Smooth muscle cell (in vitro differentiated cells): ENCODE results near the gene QRICH1. TPM values are rescaled to one million over a fixed set of nuclear protein-coding genes. Genes with fewer than 3 reads are reported as not detected.
A peak's percentile ranks its signal among the peaks of the same experiment; 100 is the strongest.

Source experiments
- DNase-seq: peaks from one replicate; lab custom pipeline; 2025; ENCODE audit not compliant: unreplicated experiment; lab: John Stamatoyannopoulos, UW
- H2AFZ ChIP-seq: fragments of 200-600 bp; sonication (generic); 2 replicates; pipeline ENCODE4 v1.6.0; 2016; ENCODE audit warnings: antibody characterized with exemption, low read depth, mild to moderate bottlenecking
- H3F3A ChIP-seq: fragments of 200-600 bp; sonication (generic); 2 replicates; pipeline ENCODE4 v1.6.0; 2017; ENCODE audit warnings: antibody characterized with exemption, low read depth
- H3K27ac ChIP-seq: fragments of 200-600 bp; sonication (generic); 2 replicates; pipeline ENCODE4 v1.5.1; 2016; ENCODE audit warnings: low read depth, mild to moderate bottlenecking
- H3K27me3 ChIP-seq: fragments of 200-600 bp; sonication (generic); 2 replicates; pipeline ENCODE4 v1.6.1; 2016; ENCODE audit warnings: low read depth, mild to moderate bottlenecking
- H3K36me3 ChIP-seq: fragments of 200-600 bp; sonication (generic); 2 replicates; pipeline ENCODE4 v1.5.1; 2016; ENCODE audit warnings: low read depth
- H3K4me1 ChIP-seq: fragments of 200-600 bp; sonication (generic); 2 replicates; pipeline ENCODE4 v1.5.1; 2016; ENCODE audit warnings: low read depth
- H3K4me2 ChIP-seq: fragments of 200-600 bp; sonication (generic); 2 replicates; pipeline ENCODE4 v1.6.0; 2016; ENCODE audit warnings: mild to moderate bottlenecking
- H3K4me3 ChIP-seq: fragments of 200-600 bp; sonication (generic); 2 replicates; pipeline ENCODE4 v1.5.1; 2016; ENCODE audit warnings: mild to moderate bottlenecking
- H3K79me2 ChIP-seq: fragments of 200-600 bp; sonication (generic); 2 replicates; pipeline ENCODE4 v1.6.0; 2016; ENCODE audit warnings: low read depth, mild to moderate bottlenecking
- H3K9ac ChIP-seq: fragments of 200-600 bp; sonication (generic); 2 replicates; pipeline ENCODE4 v1.6.0; 2016; ENCODE audit warnings: low read depth
- H3K9me3 ChIP-seq: fragments of 200-600 bp; sonication (generic); replicated peaks from 2 replicates; pipeline ENCODE4 v1.5.1; 2016; ENCODE audit warnings: low read depth
- H4K20me1 ChIP-seq: fragments of 200-600 bp; sonication (generic); 2 replicates; pipeline ENCODE4 v1.6.0; 2016; ENCODE audit warnings: low read depth
- WGBS: methylation state at CpG from one replicate; pipeline ENCODE4 v1.1.7; 2016; ENCODE audit warnings: low lambda C conversion rate; 5-methylcytosine and 5-hydroxymethylcytosine counted together
- polyA plus RNA-seq: library from polyadenylated mRNA; unstranded; fragments of >200 nt; fragmentation: Nextera tagmentation; extraction: Ambion mirVana; gene quantifications from 2 replicates; pipeline ENCODE4 v1.2.1, GENCODE V29; 2016
- total RNA-seq: library from RNA; depleted of rRNA; stranded (reverse); fragments of >200 nt; gene quantifications from 2 replicates; pipeline ENCODE4 v1.2.3, GENCODE V29; 2014
- TF ChIP-seq, protein P1 (sequence below): fragments of 200-600 bp; sonication (generic); IDR thresholded peaks from 2 replicates; pipeline ENCODE4 v1.5.1; 2017; ENCODE audit warnings: borderline replicate concordance, mild to moderate bottlenecking, antibody characterized with exemption; ENCODE audit not compliant: insufficient read depth, poor library complexity, severe bottlenecking

Gene QRICH1
- total and polyA plus RNA-seq, 2 experiments from 2014 or later = 38.2 to 62.0 TPM

DNA sequence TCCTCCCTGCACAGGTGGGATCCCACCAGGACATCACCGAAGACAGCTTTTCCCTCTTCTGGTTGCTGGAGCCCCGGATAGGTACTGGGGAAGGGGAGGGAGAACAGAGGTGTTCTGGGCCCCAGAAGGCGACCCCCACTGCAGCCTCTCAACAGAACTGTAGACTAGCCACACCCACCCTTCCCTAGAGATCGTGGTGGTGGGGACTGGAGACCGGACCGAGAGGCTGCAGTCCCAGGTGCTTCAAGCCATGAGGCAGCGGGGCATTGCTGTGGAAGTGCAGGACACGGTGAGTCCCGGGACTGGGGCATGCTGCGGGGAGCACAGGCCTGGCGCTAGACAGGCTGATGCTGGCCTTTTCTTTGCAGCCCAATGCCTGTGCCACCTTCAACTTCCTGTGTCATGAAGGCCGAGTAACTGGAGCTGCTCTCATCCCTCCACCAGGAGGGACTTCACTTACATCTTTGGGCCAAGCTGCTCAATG lies 71.1 kb downstream of the QRICH1 start:
- H2AFZ ChIP-seq = no peak overlapping the region
- H4K20me1 ChIP-seq = peaks cover 6% of the 10 kb centered on the region
- H3K4me1 ChIP-seq = peaks cover 17% of the 10 kb centered on the region
- H3K4me3 ChIP-seq = peak overlapping the region; percentile 75
- H3K9me3 ChIP-seq = no peaks in the 10 kb centered on the region
- H3K79me2 ChIP-seq = peaks cover 50% of the 10 kb centered on the region
- peak overlapping the region; percentile 99 for H3K27ac ChIP-seq
- WGBS = 35% methylated on average over 12 of the region's 12 CpGs
- H3K36me3 ChIP-seq = no peaks in the 10 kb centered on the region
- H3K9ac ChIP-seq = peak overlapping the region; percentile 98
- H3F3A ChIP-seq = peaks cover 31% of the 10 kb centered on the region
- DNase-seq = no peak
- no peaks in the 10 kb centered on the region for H3K27me3 ChIP-seq
- TF ChIP-seq, protein P1, sequence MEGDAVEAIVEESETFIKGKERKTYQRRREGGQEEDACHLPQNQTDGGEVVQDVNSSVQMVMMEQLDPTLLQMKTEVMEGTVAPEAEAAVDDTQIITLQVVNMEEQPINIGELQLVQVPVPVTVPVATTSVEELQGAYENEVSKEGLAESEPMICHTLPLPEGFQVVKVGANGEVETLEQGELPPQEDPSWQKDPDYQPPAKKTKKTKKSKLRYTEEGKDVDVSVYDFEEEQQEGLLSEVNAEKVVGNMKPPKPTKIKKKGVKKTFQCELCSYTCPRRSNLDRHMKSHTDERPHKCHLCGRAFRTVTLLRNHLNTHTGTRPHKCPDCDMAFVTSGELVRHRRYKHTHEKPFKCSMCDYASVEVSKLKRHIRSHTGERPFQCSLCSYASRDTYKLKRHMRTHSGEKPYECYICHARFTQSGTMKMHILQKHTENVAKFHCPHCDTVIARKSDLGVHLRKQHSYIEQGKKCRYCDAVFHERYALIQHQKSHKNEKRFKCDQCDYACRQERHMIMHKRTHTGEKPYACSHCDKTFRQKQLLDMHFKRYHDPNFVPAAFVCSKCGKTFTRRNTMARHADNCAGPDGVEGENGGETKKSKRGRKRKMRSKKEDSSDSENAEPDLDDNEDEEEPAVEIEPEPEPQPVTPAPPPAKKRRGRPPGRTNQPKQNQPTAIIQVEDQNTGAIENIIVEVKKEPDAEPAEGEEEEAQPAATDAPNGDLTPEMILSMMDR = no peak
- H3K4me2 ChIP-seq = peak overlapping the region; percentile 97

DNA sequence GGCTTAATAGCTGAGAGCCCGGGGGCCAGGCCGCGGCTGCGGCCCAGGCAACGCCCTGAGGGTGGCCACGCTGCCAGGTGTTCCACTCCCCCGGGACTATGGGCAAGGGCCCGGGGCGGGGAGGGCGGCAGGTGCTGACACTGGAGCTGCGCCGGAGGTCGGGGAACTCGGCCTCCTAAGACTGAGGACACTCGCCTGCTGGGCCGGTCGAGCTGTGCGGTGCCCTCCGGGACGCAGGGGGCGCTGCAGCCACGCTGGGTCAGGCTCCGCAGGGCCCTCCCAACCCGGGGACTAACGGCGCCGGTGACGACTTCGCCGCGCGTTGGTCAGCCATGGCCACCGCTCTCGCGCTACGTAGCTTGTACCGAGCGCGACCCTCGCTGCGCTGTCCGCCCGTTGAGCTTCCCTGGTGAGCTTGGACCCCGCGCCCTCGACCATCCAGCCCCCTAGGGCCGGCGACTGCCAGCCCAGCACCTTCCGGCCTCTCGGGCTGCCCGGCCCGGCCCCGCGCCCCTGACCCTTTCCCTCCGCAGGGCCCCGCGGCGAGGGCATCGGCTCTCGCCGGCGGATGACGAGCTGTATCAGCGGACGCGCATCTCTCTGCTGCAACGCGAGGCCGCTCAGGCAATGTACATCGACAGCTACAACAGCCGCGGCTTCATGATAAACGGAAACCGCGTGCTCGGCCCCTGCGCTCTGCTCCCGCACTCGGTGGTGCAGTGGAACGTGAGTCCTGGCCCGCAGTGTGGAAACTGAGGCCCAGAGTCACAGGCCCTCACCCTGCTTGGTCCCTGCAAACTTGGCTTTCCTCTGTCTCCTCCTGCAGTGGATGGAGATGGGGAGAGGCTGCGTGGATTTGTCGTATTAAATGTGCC lies 71.8 kb downstream of the QRICH1 start, which contains the start of gene NDUFAF3:
NDUFAF3 (plus strand) TSS at position 309 of the 875 bp plus-strand sequence; CDS start at position 333, 24 bp downstream.
- WGBS = 1% methylated on average over 76 of the region's 83 CpGs

DNA sequence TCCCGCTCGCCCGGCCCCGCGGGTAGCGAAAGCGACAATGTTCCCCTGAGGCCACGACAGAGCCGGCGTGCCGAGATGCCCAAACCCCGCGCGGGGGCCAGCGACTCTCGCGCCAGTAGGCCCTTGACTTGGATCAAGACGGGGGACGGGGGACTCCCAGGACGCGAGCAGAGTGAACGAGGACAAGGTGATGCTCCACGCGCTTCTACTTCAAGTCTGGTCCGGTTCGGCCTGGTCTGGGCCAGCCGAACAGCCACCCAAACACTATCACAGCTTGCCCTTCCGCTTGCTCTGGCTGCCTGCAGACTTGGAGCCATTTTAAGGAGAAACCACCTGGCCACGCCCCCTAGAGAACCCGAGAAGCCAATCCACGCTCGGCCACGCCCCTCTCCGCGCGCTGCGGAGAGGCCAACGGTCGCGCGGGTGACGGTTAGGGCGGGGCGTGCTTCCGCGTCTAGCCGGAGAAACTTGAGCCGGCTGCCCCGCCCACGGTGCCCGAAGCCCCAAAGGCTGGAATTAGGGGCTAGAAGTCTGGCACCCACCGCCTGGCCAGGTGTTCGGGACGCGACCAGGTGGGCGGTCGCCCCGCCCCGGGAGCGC lies 72.6 kb downstream of the QRICH1 start:
- Histone ChIP-seq H3K4me3 (peak overlapping the region; percentile 75), H3K79me2 (peaks cover 39% of the 10 kb centered on the region), H4K20me1 (peaks cover 6% of the 10 kb centered on the region), H3K27me3 (no peaks in the 10 kb centered on the region), H3K27ac (peak overlapping the region; percentile 99), H3K9ac (peak overlapping the region; percentile 98), H2AFZ (no peak overlapping the region), H3K36me3 (no peaks in the 10 kb centered on the region), H3K4me1 (peaks cover 22% of the 10 kb centered on the region), H3K4me2 (peak overlapping the region; percentile 97), H3K9me3 (no peaks in the 10 kb centered on the region), H3F3A (peaks cover 22% of the 10 kb centered on the region)
- TF ChIP-seq, protein P1 = no peak
- DNase-seq = peak; percentile 97
- under 1% methylated on average over 58 of the region's 60 CpGs for WGBS

More for the DNA sequence above, 71.8 kb downstream of the QRICH1 start, which contains the start of gene NDUFAF3:
- H2AFZ ChIP-seq = no peak within 1 kb of the TSS
- no peaks in the 10 kb centered on the region for H3K36me3 ChIP-seq
- peak within 1 kb of the TSS; percentile 75 for H3K4me3 ChIP-seq
- peak within 1 kb of the TSS; percentile 99 for H3K27ac ChIP-seq
- H3K4me2 ChIP-seq = peak within 1 kb of the TSS; percentile 97
- H3K9me3 ChIP-seq = no peaks in the 10 kb centered on the region
- peaks cover 22% of the 10 kb centered on the region for H3K4me1 ChIP-seq
- peaks cover 43% of the 10 kb centered on the region for H3K79me2 ChIP-seq
- DNase-seq = peak; percentile 82
- peaks cover 28% of the 10 kb centered on the region for H3F3A ChIP-seq
- H4K20me1 ChIP-seq = peaks cover 6% of the 10 kb centered on the region
- TF ChIP-seq, protein P1 = peak; percentile 91
- peak within 1 kb of the TSS; percentile 98 for H3K9ac ChIP-seq
- H3K27me3 ChIP-seq = no peaks in the 10 kb centered on the region
